ENCODE results near the gene PTPRD.

DNA sequence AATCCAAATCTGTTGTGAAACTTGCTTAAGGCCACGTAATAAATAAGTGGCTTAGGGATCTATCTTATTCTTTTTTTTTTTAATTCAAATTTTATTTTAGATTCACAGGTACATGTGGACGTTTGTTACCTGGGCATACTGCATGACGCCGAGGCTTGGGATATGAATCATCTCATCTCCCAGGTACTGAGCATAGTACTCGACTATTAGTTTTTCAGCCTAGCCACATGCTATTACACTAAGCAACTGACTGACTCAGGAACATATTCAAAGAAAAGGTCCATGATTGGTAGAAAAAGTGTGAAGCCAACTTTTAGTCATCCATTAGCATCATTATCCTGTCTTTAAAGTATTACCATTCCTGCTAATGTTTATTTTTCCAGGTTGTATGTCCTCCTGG is 1709.7 kb downstream of the PTPRD start:
- TF ChIP-seq, protein P1, sequence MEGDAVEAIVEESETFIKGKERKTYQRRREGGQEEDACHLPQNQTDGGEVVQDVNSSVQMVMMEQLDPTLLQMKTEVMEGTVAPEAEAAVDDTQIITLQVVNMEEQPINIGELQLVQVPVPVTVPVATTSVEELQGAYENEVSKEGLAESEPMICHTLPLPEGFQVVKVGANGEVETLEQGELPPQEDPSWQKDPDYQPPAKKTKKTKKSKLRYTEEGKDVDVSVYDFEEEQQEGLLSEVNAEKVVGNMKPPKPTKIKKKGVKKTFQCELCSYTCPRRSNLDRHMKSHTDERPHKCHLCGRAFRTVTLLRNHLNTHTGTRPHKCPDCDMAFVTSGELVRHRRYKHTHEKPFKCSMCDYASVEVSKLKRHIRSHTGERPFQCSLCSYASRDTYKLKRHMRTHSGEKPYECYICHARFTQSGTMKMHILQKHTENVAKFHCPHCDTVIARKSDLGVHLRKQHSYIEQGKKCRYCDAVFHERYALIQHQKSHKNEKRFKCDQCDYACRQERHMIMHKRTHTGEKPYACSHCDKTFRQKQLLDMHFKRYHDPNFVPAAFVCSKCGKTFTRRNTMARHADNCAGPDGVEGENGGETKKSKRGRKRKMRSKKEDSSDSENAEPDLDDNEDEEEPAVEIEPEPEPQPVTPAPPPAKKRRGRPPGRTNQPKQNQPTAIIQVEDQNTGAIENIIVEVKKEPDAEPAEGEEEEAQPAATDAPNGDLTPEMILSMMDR (IDR thresholded peaks at IDR 0.05 in 4 of 5, conservative IDR thresholded peaks at IDR 0.05 in 1 of 5) = no peak
- no peak for TF ChIP-seq POLR2A (IDR thresholded peaks at IDR 0.05)
